Measurements from ENCODE around the gene TTC21B. TPM values are rescaled to one million over a fixed set of nuclear protein-coding genes. Genes with fewer than 3 reads are reported as not detected.
A peak's percentile ranks its signal among the peaks of the same experiment; 100 is the strongest.
"Not testable (repeated sequence)": the region's sequence is repeated elsewhere in the genome, so short reads cannot be mapped to it uniquely, and the experiment has no call there.

Gene TTC21B
- total and polyA plus RNA-seq, 9 of the 15 experiments (the other 6 are each of a cell fraction or from before 2014, with no cell fraction given) = 5.2 to 34.9 (median 18.5) TPM

GRCh38 chr2:165859723-165860122, 93.9 kb downstream of the TTC21B start:
- H3K79me2 ChIP-seq (ENCODE audit: control insufficient read depth, insufficient read depth, low read length); BruUV-seq (replicated peaks); H3K36me3 ChIP-seq (ENCODE audit: control insufficient read depth, insufficient read depth, low read length); FAIRE-seq; H3K9me3 ChIP-seq (replicated peaks; ENCODE audit: control insufficient read depth, insufficient read depth, low read depth, low read length); H3K4me1 ChIP-seq (replicated peaks in 1 of 2; ENCODE audit: control insufficient read depth in 2 of 2, insufficient read depth in 2 of 2, low read length in 2 of 2); H3K4me2 ChIP-seq (ENCODE audit: insufficient read depth, low read length); ATAC-seq; H4K20me1 ChIP-seq (replicated peaks; ENCODE audit: control insufficient read depth, insufficient read depth, low read length); CTCF ChIA-PET (ENCODE audit: low intra/inter-chr PET ratio); H3K27ac ChIP-seq (ENCODE audit: extremely low read depth, low read depth, low read length); intact Hi-C loops (cut with micrococcal nuclease); H3K4me3 ChIP-seq; H3K9ac ChIP-seq (ENCODE audit: insufficient read depth in 1 of 2, low read depth in 2 of 2, low read length in 2 of 2); H3K27me3 ChIP-seq (ENCODE audit: control insufficient read depth in 2 of 2, insufficient read depth in 2 of 2, low read length in 2 of 2); H3K9me1 ChIP-seq (ENCODE audit: control insufficient read depth, insufficient read depth, low read length); in situ Hi-C loops (cut with MboI); DNase-seq (ENCODE audit: extremely low read depth in 1 of 4, low spot score in 3 of 4); POLR2A ChIA-PET; H2AFZ ChIP-seq (ENCODE audit: low read depth, low read length): not testable (repeated sequence)
- TF ChIP-seq ZNF431 (CRISPR knock-in tag; IDR thresholded peaks at IDR 0.05) = peak; percentile 88
- 3% methylated on average over 2 of the region's 2 CpGs for WGBS (ENCODE audit: insufficient coverage, low coverage, missing lambda C conversion rate)

GRCh38 chr2:165857876-165858275, 95.7 kb downstream of the TTC21B start:
- intact Hi-C loops (cut with micrococcal nuclease) (no loop called here), in situ Hi-C loops (cut with MboI) (no loop called here)
- POLR2A ChIA-PET = no interaction called here
- Histone ChIP-seq H3K79me2 (ENCODE audit: control insufficient read depth, insufficient read depth, low read length) (no peaks in the 10 kb centered on the region), H2AFZ (ENCODE audit: low read depth, low read length) (no peak overlapping the region), H3K27me3 (ENCODE audit: control insufficient read depth in 2 of 2, insufficient read depth in 2 of 2, low read length in 2 of 2) (no peaks in the 10 kb centered on the region), H3K36me3 (ENCODE audit: control insufficient read depth, insufficient read depth, low read length) (no peaks in the 10 kb centered on the region; the same call in 2 of the 3 replicates), H3K4me2 (ENCODE audit: insufficient read depth, low read length) (no peak overlapping the region), H3K9me1 (ENCODE audit: control insufficient read depth, insufficient read depth, low read length) (no peaks in the 10 kb centered on the region), H3K9me3 (replicated peaks; ENCODE audit: control insufficient read depth, insufficient read depth, low read depth, low read length) (no peaks in the 10 kb centered on the region), H3K4me1 (replicated peaks in 1 of 2; ENCODE audit: control insufficient read depth in 2 of 2, insufficient read depth in 2 of 2, low read length in 2 of 2) (no peaks in the 10 kb centered on the region), H3K4me3 (no peak overlapping the region), H4K20me1 (replicated peaks; ENCODE audit: control insufficient read depth, insufficient read depth, low read length) (no peaks in the 10 kb centered on the region), H3K27ac (ENCODE audit: extremely low read depth, low read depth, low read length) (no peak overlapping the region), H3K9ac (ENCODE audit: insufficient read depth in 1 of 2, low read depth in 2 of 2, low read length in 2 of 2) (no peak overlapping the region)
- BruUV-seq (replicated peaks) = no TSS peak
- DNase-seq (ENCODE audit: extremely low read depth in 1 of 4, low spot score in 3 of 4) (no peak), FAIRE-seq (no peak), ATAC-seq (no peak)
- CTCF ChIA-PET (ENCODE audit: low intra/inter-chr PET ratio) = no interaction called here
- WGBS (ENCODE audit: insufficient coverage, low coverage, missing lambda C conversion rate) = 0% methylated on average over 1 of the region's 1 CpG
- TF ChIP-seq E2F5 (CRISPR knock-in tag; IDR thresholded peaks at IDR 0.05) = no peak
- no peak for TF ChIP-seq NFATC3 (IDR thresholded peaks at IDR 0.05)
- TF ChIP-seq THAP12 (CRISPR knock-in tag; IDR thresholded peaks at IDR 0.05) = no peak
- no peak for TF ChIP-seq CEBPZ (IDR thresholded peaks at IDR 0.05; ENCODE audit: borderline replicate concordance, low read depth, low read length)
- no peak for TF ChIP-seq SP1 (CRISPR knock-in tag; IDR thresholded peaks at IDR 0.05)
- no peak for TF ChIP-seq MNT (conservative IDR thresholded peaks at IDR 0.05)

Data from K562 (cell line).